WTC11 (cell line): Measurements from ENCODE around the gene CHI3L1.

Experiments
- ATF2 ChIP-seq: sonication (generic); formaldehyde crosslinking; IDR thresholded peaks from 2 replicates; pipeline ENCODE4 v1.8.1; 2022; ENCODE audit warnings: low read depth, missing genetic modification reagents, borderline replicate concordance
- CTCF ChIP-seq: fragments of 200-600 bp; IDR thresholded peaks from 2 replicates; pipeline ENCODE4 v1.8.0; 2022; ENCODE audit warnings: antibody characterized with exemption
- FOXJ3 ChIP-seq: sonication (generic); formaldehyde crosslinking; IDR thresholded peaks from 2 replicates; pipeline ENCODE4 v1.9.0; 2021; ENCODE audit warnings: missing genetic modification reagents, mild to moderate bottlenecking, borderline replicate concordance
- NR2C2 ChIP-seq: sonication (generic); formaldehyde crosslinking; IDR thresholded peaks from 2 replicates; pipeline ENCODE4 v1.8.0; 2022; ENCODE audit warnings: mild to moderate bottlenecking, missing genetic modification reagents
- PRDM15 ChIP-seq: sonication (generic); formaldehyde crosslinking; IDR thresholded peaks from 2 replicates; pipeline ENCODE4 v1.8.0; 2022; ENCODE audit warnings: missing genetic modification reagents
- TEAD4 ChIP-seq: sonication (generic); formaldehyde crosslinking; IDR thresholded peaks from 2 replicates; pipeline ENCODE4 v1.8.0; 2022; ENCODE audit warnings: mild to moderate bottlenecking, missing genetic modification reagents
- ZNF281 ChIP-seq: sonication (generic); formaldehyde crosslinking; IDR thresholded peaks from 2 replicates; pipeline ENCODE4 v1.8.0; 2023; ENCODE audit warnings: mild to moderate bottlenecking, missing genetic modification reagents
- TF ChIP-seq, protein P1 (sequence below): sonication (generic); formaldehyde crosslinking; IDR thresholded peaks from 2 replicates; pipeline ENCODE4 v1.8.0; 2022; ENCODE audit warnings: mild to moderate bottlenecking, missing genetic modification reagents
- TF ChIP-seq, protein P2 (sequence below): fragments of 250-450 bp; sonication (Bioruptor Pico); IDR thresholded peaks from 2 replicates; pipeline ENCODE4 v1.9.0; 2021; ENCODE audit warnings: moderate library complexity, mild to moderate bottlenecking, inconsistent platforms, borderline replicate concordance
- TF ChIP-seq, protein P3 (sequence below): sonication (generic); formaldehyde crosslinking; IDR thresholded peaks from 2 replicates; pipeline ENCODE4 v1.8.0; 2022; ENCODE audit warnings: mild to moderate bottlenecking, missing genetic modification reagents

DNA sequence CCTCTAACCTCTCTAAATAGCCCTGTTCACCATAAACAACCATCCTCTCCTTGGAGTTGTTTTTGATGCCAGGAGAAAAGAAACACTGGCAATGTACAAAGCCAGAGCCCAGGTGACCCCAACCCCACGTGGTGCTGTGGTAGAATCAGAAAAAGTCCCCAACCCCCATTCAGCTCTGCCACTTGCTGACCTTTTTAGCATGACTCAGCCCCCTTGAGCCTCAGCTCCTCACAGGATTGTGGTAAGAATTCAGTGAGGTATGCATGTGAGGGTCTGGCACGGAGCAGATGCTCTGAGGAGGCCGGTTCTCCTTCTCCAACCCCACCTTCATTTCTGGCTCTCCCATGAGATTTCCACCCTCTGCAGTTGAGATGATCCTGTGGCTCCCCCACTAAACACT is 11.1 kb upstream of the CHI3L1 start:
- no peak for TF ChIP-seq CTCF
- TF ChIP-seq, protein P1, sequence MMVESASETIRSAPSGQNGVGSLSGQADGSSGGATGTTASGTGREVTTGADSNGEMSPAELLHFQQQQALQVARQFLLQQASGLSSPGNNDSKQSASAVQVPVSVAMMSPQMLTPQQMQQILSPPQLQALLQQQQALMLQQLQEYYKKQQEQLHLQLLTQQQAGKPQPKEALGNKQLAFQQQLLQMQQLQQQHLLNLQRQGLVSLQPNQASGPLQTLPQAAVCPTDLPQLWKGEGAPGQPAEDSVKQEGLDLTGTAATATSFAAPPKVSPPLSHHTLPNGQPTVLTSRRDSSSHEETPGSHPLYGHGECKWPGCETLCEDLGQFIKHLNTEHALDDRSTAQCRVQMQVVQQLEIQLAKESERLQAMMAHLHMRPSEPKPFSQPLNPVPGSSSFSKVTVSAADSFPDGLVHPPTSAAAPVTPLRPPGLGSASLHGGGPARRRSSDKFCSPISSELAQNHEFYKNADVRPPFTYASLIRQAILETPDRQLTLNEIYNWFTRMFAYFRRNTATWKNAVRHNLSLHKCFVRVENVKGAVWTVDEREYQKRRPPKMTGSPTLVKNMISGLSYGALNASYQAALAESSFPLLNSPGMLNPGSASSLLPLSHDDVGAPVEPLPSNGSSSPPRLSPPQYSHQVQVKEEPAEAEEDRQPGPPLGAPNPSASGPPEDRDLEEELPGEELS, result no peak
- TF ChIP-seq, protein P2, sequence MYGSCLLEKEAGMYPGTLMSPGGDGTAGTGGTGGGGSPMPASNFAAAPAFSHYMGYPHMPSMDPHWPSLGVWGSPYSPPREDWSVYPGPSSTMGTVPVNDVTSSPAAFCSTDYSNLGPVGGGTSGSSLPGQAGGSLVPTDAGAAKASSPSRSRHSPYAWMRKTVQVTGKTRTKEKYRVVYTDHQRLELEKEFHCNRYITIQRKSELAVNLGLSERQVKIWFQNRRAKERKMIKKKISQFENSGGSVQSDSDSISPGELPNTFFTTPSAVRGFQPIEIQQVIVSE, result no peak
- no peak for TF ChIP-seq ZNF281
- TF ChIP-seq NR2C2 (CRISPR knock-in tag), result no peak
- TF ChIP-seq, protein P3, sequence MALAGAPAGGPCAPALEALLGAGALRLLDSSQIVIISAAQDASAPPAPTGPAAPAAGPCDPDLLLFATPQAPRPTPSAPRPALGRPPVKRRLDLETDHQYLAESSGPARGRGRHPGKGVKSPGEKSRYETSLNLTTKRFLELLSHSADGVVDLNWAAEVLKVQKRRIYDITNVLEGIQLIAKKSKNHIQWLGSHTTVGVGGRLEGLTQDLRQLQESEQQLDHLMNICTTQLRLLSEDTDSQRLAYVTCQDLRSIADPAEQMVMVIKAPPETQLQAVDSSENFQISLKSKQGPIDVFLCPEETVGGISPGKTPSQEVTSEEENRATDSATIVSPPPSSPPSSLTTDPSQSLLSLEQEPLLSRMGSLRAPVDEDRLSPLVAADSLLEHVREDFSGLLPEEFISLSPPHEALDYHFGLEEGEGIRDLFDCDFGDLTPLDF (CRISPR knock-in tag), result no peak
- TF ChIP-seq TEAD4 (CRISPR knock-in tag), result no peak
- no peak for TF ChIP-seq ATF2
- no peak for TF ChIP-seq FOXJ3 (CRISPR knock-in tag)
- no peak for TF ChIP-seq PRDM15 (CRISPR knock-in tag)
